DMS79 (cell line): ENCODE measurements around the gene TGM5.
"Not testable (repeated sequence)": the region's sequence is repeated elsewhere in the genome, so short reads cannot be mapped to it uniquely, and the experiment has no call there.

Experiments
- DNase-seq: peaks from one replicate; lab custom pipeline; 2025; lab: John Stamatoyannopoulos, UW

TGM5 gene

GRCh38 chr15:43275740-43276562 is 9.2 kb upstream of the TGM5 start:
- DNase-seq = no peak

- DNase-seq = no peak
Observed at GRCh38 chr15:43274136-43274535, 7.4 kb upstream of the TGM5 start.

- no peak for DNase-seq
Observed at GRCh38 chr15:43273243-43273642, 6.5 kb upstream of the TGM5 start.

GRCh38 chr15:43271908-43272307 is 5.2 kb upstream of the TGM5 start:
- not testable (repeated sequence) for DNase-seq

- DNase-seq = no peak
Observed at GRCh38 chr15:43270676-43271306, 4.1 kb upstream of the TGM5 start.

- DNase-seq = no peak
Observed at GRCh38 chr15:43270113-43270665, 3.5 kb upstream of the TGM5 start.

GRCh38 chr15:43268111-43269105 is 1.7 kb upstream of the TGM5 start:
- DNase-seq = no peak

GRCh38 chr15:43267439-43267838 is 711 bp upstream of the TGM5 start:
- no peak for DNase-seq

GRCh38 chr15:43266386-43266785 is 342 bp downstream of the TGM5 start:
- no peak for DNase-seq

- no peak for DNase-seq
Observed at GRCh38 chr15:43260011-43260615, 6.6 kb downstream of the TGM5 start.

- DNase-seq = no peak
Observed at GRCh38 chr15:43258781-43259180, 7.9 kb downstream of the TGM5 start.

GRCh38 chr15:43256341-43256740 is 10.4 kb downstream of the TGM5 start:
- no peak for DNase-seq

- DNase-seq = no peak
Observed at GRCh38 chr15:43255376-43255775, 11.4 kb downstream of the TGM5 start.

GRCh38 chr15:43253431-43254403 is 13.0 kb downstream of the TGM5 start:
- DNase-seq = no peak

- DNase-seq = no peak
Observed at GRCh38 chr15:43251871-43252250, 14.9 kb downstream of the TGM5 start.

GRCh38 chr15:43251185-43251870 is 15.4 kb downstream of the TGM5 start:
- DNase-seq = no peak

GRCh38 chr15:43250785-43251184 is 15.9 kb downstream of the TGM5 start:
- no peak for DNase-seq

- DNase-seq = no peak
Observed at GRCh38 chr15:43249699-43250203, 17.0 kb downstream of the TGM5 start.

- DNase-seq = no peak
Observed at GRCh38 chr15:43249236-43249635, 17.5 kb downstream of the TGM5 start.
